ENCODE results near the gene ERCC8.

GRCh38 chr5:60916646-60917045 lies 28.2 kb downstream of the ERCC8 start:
- TF ChIP-seq EP300 (IDR thresholded peaks at IDR 0.05): no peak
- TF ChIP-seq CTCF (IDR thresholded peaks at IDR 0.05): no peak
- no peak for TF ChIP-seq POLR2A (IDR thresholded peaks at IDR 0.05; ENCODE audit: low read depth)

All from esophagus muscularis mucosa (tissue), 4 donors.